Inflammatory macrophage treated with lipopolysaccharide for 4 hours (primary cell): ENCODE data around the gene YWHAG.
A peak's percentile ranks its signal among the peaks of the same experiment; 100 is the strongest.
"Not testable (repeated sequence)": the region's sequence is repeated elsewhere in the genome, so short reads cannot be mapped to it uniquely, and the experiment has no call there.

Source experiments
- DNase-seq: peaks from one replicate; pipeline ENCODE4 v3.0.0-alpha.2; 2020

The YWHAG gene

GRCh38 chr7:76377186-76377918 lies 18.6 kb upstream of the YWHAG start:
- no peak for DNase-seq

- DNase-seq, result no peak
Observed at GRCh38 chr7:76375251-76375650, 16.5 kb upstream of the YWHAG start.

- peak; percentile 62 for DNase-seq
Observed at GRCh38 chr7:76372984-76373833, 14.4 kb upstream of the YWHAG start.

- DNase-seq, result no peak
Observed at GRCh38 chr7:76371396-76371795, 12.6 kb upstream of the YWHAG start.

GRCh38 chr7:76369018-76369417 lies 10.2 kb upstream of the YWHAG start:
- DNase-seq, result no peak

GRCh38 chr7:76368190-76368589 lies 9.4 kb upstream of the YWHAG start:
- DNase-seq, result no peak

GRCh38 chr7:76364198-76364584 lies 5.4 kb upstream of the YWHAG start:
- DNase-seq, result peak; percentile 82

GRCh38 chr7:76363754-76364153 lies 5.0 kb upstream of the YWHAG start:
- not testable (repeated sequence) for DNase-seq

- peak; percentile 36 for DNase-seq
Observed at GRCh38 chr7:76359978-76360638, 1.3 kb upstream of the YWHAG start.

- DNase-seq, result peak; percentile 97
Observed at GRCh38 chr7:76359111-76359977, 553 bp upstream of the YWHAG start.

GRCh38 chr7:76358011-76358480 lies 745 bp downstream of the YWHAG start:
- DNase-seq, result peak; percentile 71

GRCh38 chr7:76357475-76358010 lies 1.2 kb downstream of the YWHAG start:
- no peak for DNase-seq

- no peak for DNase-seq
Observed at GRCh38 chr7:76356823-76357222, 2.0 kb downstream of the YWHAG start.

- DNase-seq, result no peak
Observed at GRCh38 chr7:76356115-76356514, 2.7 kb downstream of the YWHAG start.

- no peak for DNase-seq
Observed at GRCh38 chr7:76354981-76355730, 3.6 kb downstream of the YWHAG start.

- no peak for DNase-seq
Observed at GRCh38 chr7:76354516-76354915, 4.3 kb downstream of the YWHAG start.

- DNase-seq, result no peak
Observed at GRCh38 chr7:76353744-76354143, 5.0 kb downstream of the YWHAG start.

- peak; percentile 32 for DNase-seq
Observed at GRCh38 chr7:76352193-76352592, 6.6 kb downstream of the YWHAG start.

GRCh38 chr7:76351372-76351771 lies 7.4 kb downstream of the YWHAG start:
- no peak for DNase-seq

- no peak for DNase-seq
Observed at GRCh38 chr7:76349313-76349885, 9.4 kb downstream of the YWHAG start.

- no peak for DNase-seq
Observed at GRCh38 chr7:76347710-76348109, 11.1 kb downstream of the YWHAG start.
